NB4 (cell line): ENCODE measurements around the gene CAMKMT.

Experiments used
- TF ChIP-seq, protein P1 (sequence below): IDR thresholded peaks from one replicate; pipeline ENCODE4 v1.5.1; 2012; ENCODE audit warnings: low read depth, low read length
- TF ChIP-seq, protein P2 (sequence below): IDR thresholded peaks from 2 replicates; pipeline ENCODE4 v1.6.1; 2011; ENCODE audit warnings: low read depth, low read length

DNA sequence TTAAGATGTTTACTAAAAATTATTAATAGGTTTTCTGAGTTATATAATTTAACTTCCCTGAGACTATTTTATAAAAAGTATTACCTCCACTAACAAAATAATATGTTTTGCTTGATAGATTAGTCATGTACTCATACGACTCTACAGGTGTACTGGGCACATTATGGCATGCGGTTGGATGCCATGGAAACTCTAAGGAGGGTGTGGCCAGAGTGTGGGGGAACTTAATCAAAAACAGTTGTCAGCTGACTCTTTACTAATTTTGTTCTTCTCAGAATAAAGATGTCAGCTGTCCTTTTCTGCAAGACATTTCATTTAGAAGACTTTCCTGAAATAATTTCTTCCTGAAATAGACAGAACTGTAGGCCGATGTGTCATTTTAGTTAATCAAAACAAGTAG is 351.4 kb downstream of the CAMKMT start:
- TF ChIP-seq, protein P1, sequence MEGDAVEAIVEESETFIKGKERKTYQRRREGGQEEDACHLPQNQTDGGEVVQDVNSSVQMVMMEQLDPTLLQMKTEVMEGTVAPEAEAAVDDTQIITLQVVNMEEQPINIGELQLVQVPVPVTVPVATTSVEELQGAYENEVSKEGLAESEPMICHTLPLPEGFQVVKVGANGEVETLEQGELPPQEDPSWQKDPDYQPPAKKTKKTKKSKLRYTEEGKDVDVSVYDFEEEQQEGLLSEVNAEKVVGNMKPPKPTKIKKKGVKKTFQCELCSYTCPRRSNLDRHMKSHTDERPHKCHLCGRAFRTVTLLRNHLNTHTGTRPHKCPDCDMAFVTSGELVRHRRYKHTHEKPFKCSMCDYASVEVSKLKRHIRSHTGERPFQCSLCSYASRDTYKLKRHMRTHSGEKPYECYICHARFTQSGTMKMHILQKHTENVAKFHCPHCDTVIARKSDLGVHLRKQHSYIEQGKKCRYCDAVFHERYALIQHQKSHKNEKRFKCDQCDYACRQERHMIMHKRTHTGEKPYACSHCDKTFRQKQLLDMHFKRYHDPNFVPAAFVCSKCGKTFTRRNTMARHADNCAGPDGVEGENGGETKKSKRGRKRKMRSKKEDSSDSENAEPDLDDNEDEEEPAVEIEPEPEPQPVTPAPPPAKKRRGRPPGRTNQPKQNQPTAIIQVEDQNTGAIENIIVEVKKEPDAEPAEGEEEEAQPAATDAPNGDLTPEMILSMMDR = no peak
- TF ChIP-seq, protein P2, sequence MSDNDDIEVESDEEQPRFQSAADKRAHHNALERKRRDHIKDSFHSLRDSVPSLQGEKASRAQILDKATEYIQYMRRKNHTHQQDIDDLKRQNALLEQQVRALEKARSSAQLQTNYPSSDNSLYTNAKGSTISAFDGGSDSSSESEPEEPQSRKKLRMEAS = no peak
